Left ventricle myocardium inferior (tissue), 1 donor: ENCODE data around the gene ITGB3. TPM values are rescaled to one million over a fixed set of nuclear protein-coding genes. Genes with fewer than 3 reads are reported as not detected.

ENCODE experiments used
- DNase-seq: peaks from one replicate; pipeline ENCODE4 v3.0.0-alpha.2; 2020
- H3K27ac ChIP-seq: fragments of 200-600 bp; replicated peaks from 2 replicates; pipeline ENCODE4 v1.8.0; 2021
- H3K27me3 ChIP-seq: fragments of 200-600 bp; 2 replicates; pipeline ENCODE4 v1.8.0; 2021; ENCODE audit warnings: low read depth
- H3K36me3 ChIP-seq: fragments of 200-600 bp; 2 replicates; pipeline ENCODE4 v1.8.0; 2021
- H3K4me1 ChIP-seq: fragments of 200-600 bp; 2 replicates; pipeline ENCODE4 v1.8.0; 2021
- H3K4me3 ChIP-seq: fragments of 200-600 bp; 2 replicates; pipeline ENCODE4 v1.8.0; 2021; ENCODE audit warnings: mild to moderate bottlenecking, moderate library complexity
- H3K9me3 ChIP-seq: fragments of 200-600 bp; replicated peaks from 2 replicates; pipeline ENCODE4 v1.8.0; 2021
- intact Hi-C: fragments of 100-400 bp; cut with micrococcal nuclease; formaldehyde crosslinking; loops from one replicate; pipeline ENCODE4 v1.11.0; 2022
- total RNA-seq: library from RNA; stranded (reverse); fragmentation: NEBNext Ultra II Directional; extraction: Animal tissue kit (Norgen Biotek cat#: 25700); gene quantifications from one replicate; pipeline ENCODE4 v1.2.1, GENCODE V29; 2021
- TF ChIP-seq, protein P1 (sequence below): fragments of 200-600 bp; IDR thresholded peaks from 2 replicates; pipeline ENCODE4 v1.8.0; 2021; ENCODE audit warnings: antibody characterized with exemption, mild to moderate bottlenecking, borderline replicate concordance
- donor health status: DM: no; HTN: yes; CAD: no; lungs with severe emphysema.

Gene ITGB3
- total RNA-seq, 1 donor from 2014 or later = 3.3 TPM

- intact Hi-C loops = no loop called here
- Histone ChIP-seq H3K27ac (no peak overlapping the region), H3K9me3 (no peaks in the 10 kb centered on the region), H3K27me3 (no peaks in the 10 kb centered on the region), H3K4me3 (no peak overlapping the region), H3K4me1 (no peaks in the 10 kb centered on the region), H3K36me3 (no peaks in the 10 kb centered on the region)
- TF ChIP-seq, protein P1, sequence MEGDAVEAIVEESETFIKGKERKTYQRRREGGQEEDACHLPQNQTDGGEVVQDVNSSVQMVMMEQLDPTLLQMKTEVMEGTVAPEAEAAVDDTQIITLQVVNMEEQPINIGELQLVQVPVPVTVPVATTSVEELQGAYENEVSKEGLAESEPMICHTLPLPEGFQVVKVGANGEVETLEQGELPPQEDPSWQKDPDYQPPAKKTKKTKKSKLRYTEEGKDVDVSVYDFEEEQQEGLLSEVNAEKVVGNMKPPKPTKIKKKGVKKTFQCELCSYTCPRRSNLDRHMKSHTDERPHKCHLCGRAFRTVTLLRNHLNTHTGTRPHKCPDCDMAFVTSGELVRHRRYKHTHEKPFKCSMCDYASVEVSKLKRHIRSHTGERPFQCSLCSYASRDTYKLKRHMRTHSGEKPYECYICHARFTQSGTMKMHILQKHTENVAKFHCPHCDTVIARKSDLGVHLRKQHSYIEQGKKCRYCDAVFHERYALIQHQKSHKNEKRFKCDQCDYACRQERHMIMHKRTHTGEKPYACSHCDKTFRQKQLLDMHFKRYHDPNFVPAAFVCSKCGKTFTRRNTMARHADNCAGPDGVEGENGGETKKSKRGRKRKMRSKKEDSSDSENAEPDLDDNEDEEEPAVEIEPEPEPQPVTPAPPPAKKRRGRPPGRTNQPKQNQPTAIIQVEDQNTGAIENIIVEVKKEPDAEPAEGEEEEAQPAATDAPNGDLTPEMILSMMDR = no peak
- DNase-seq = no peak
Observed at GRCh38 chr17:47246120-47246519, 7.5 kb upstream of the ITGB3 start.

DNA sequence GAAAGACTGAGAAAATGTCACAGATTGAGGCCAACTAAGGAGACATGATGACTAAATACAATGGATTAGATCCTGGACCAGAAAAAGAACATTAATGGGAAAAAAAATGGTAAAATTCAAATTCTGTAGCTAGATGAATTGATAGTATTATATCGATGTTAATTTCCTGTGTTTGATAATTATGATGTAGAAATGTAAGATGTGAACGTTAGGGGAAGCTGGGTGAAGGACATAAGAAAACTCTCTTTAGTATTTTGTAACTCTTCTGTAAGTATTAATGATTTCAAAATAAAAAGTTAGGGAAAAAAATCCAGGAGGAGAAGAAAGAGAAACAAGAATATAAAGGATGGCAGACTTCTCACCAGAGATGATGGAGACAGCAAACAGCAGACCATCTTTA lies 2.8 kb upstream of the ITGB3 start:
- intact Hi-C loops = no loop called here
- H3K36me3 ChIP-seq = no peaks in the 10 kb centered on the region
- no peaks in the 10 kb centered on the region for H3K27me3 ChIP-seq
- DNase-seq = no peak
- TF ChIP-seq, protein P1 = no peak
- peaks cover 36% of the 10 kb centered on the region for H3K4me1 ChIP-seq
- H3K4me3 ChIP-seq = no peak overlapping the region
- H3K27ac ChIP-seq = no peak overlapping the region
- H3K9me3 ChIP-seq = no peaks in the 10 kb centered on the region

DNA sequence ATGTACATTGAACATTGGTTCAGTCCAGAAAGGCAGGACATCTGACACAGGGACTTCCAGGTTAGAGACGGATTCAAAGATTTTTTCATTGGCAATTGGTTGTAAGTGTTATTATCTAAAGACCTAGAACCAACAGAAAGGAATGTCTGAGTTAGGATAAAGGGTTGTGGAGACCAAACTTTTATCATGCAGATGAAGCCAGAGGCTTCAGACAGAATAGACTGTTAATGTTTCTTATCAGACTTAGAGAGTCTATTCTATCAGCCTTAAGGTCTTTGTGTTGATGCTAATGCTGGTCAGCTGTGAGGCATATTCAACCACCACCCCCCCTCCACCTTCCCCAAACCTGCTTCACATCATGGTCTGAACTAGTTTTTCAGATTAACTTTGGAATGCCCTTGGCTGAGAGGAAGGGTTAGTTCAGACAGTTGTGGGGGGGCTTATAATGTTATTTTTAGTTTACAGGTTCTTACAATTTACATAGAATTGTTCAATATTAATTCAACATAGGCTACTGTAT lies 2.1 kb upstream of the ITGB3 start:
- Histone ChIP-seq H3K4me3 (no peak overlapping the region), H3K4me1 (peaks cover 36% of the 10 kb centered on the region), H3K9me3 (no peaks in the 10 kb centered on the region), H3K36me3 (no peaks in the 10 kb centered on the region), H3K27me3 (no peaks in the 10 kb centered on the region), H3K27ac (no peak overlapping the region)
- TF ChIP-seq, protein P1 = no peak
- intact Hi-C loops = no loop called here
- no peak for DNase-seq

DNA sequence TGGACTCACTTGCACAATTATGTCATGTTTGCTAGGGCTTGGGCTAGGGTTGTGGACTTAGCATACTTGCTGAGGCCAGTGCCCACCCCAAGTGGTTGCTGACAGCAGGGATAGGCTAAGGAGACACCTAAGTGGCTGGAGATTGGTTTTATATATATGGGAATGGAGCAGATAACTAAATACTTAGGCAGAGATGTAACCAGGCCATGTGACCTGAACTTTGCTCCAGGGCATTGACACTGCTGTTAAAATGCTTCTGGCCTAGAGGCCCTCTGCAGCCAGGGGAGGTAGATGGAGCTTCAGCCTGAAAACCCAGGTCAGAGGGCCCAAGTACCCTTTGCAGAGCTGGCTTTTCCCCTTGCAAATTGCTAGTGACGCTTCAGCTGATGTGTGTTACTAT lies 1.4 kb upstream of the ITGB3 start:
- H3K27ac ChIP-seq = no peak overlapping the region
- no peaks in the 10 kb centered on the region for H3K9me3 ChIP-seq
- intact Hi-C loops = no loop called here
- DNase-seq = no peak
- H3K4me1 ChIP-seq = peaks cover 36% of the 10 kb centered on the region
- no peaks in the 10 kb centered on the region for H3K36me3 ChIP-seq
- TF ChIP-seq, protein P1 = no peak
- no peaks in the 10 kb centered on the region for H3K27me3 ChIP-seq
- H3K4me3 ChIP-seq = no peak overlapping the region

GRCh38 chr17:47252766-47253512 lies 688 bp upstream of the ITGB3 start:
- Histone ChIP-seq H3K36me3 (no peaks in the 10 kb centered on the region), H3K4me1 (peaks cover 36% of the 10 kb centered on the region), H3K4me3 (peak overlapping the region; percentile 83), H3K27me3 (no peaks in the 10 kb centered on the region), H3K27ac (peak overlapping the region; percentile 83), H3K9me3 (no peaks in the 10 kb centered on the region)
- intact Hi-C loops = no loop called here
- no peak for DNase-seq
- TF ChIP-seq, protein P1 = no peak
